Neural cell (in vitro differentiated cells): ENCODE data around the gene ZSCAN1. TPM values are rescaled to one million over a fixed set of nuclear protein-coding genes. Genes with fewer than 3 reads are reported as not detected.
A peak's percentile ranks its signal among the peaks of the same experiment; 100 is the strongest.

Experiments used
- H2AFZ ChIP-seq: fragments of 200-600, 300-800 bp; sonication (generic), shearing (Covaris generic); 2 replicates; pipeline ENCODE4 v1.6.0; 2014; ENCODE audit warnings: low read depth, mild to moderate bottlenecking, antibody characterized with exemption, low read length, moderate library complexity
- H3F3A ChIP-seq: fragments of 200-600 bp; shearing (Covaris generic); 2 replicates; pipeline ENCODE4 v1.6.1; 2016; ENCODE audit warnings: mild to moderate bottlenecking, moderate library complexity, mixed read lengths, antibody characterized with exemption, low read length; ENCODE audit not compliant: insufficient read depth, poor library complexity, severe bottlenecking
- H3K27ac ChIP-seq: fragments of 200-600, 300-800 bp; sonication (generic), shearing (Covaris generic); 2 replicates; pipeline ENCODE4 v1.5.1; 2014; ENCODE audit warnings: mild to moderate bottlenecking, low read length, moderate library complexity
- H3K27me3 ChIP-seq: fragments of 300-800, 200-600 bp; sonication (generic), shearing (Covaris generic); 2 replicates; pipeline ENCODE4 v1.6.0; 2014; ENCODE audit warnings: mild to moderate bottlenecking, low read depth, low read length, moderate library complexity; ENCODE audit not compliant: insufficient read depth
- H3K36me3 ChIP-seq: fragments of 300-800, 200-600 bp; sonication (generic), shearing (Covaris generic); 2 replicates; pipeline ENCODE4 v1.5.1; 2014; ENCODE audit warnings: mild to moderate bottlenecking, antibody characterized with exemption, low read length, moderate library complexity; ENCODE audit not compliant: insufficient read depth
- H3K4me2 ChIP-seq: fragments of 300-800, 200-600 bp; sonication (generic), shearing (Covaris generic); 2 replicates; pipeline ENCODE4 v1.6.0; 2014; ENCODE audit warnings: mild to moderate bottlenecking, low read length
- H3K4me3 ChIP-seq: fragments of 300-800, 200-600 bp; sonication (generic), shearing (Covaris generic); 2 replicates; pipeline ENCODE4 v1.5.1; 2014; ENCODE audit warnings: mild to moderate bottlenecking, low read length, moderate library complexity
- H3K79me2 ChIP-seq: fragments of 200-600 bp; shearing (Covaris generic); replicated peaks from 2 replicates; pipeline ENCODE4 v1.6.0; 2014; ENCODE audit warnings: mild to moderate bottlenecking, low read length, moderate library complexity; ENCODE audit not compliant: insufficient read depth
- H3K9ac ChIP-seq: fragments of 300-800, 200-600 bp; sonication (generic), shearing (Covaris generic); 2 replicates; pipeline ENCODE4 v1.6.1; 2016; ENCODE audit warnings: mild to moderate bottlenecking, low read length, mixed read lengths
- H3K9me2 ChIP-seq: fragments of 200-600 bp; shearing (Covaris generic); 2 replicates; pipeline ENCODE4 v1.6.1; 2016; ENCODE audit warnings: mild to moderate bottlenecking, low read length, mixed read lengths; ENCODE audit not compliant: insufficient read depth
- H3K9me3 ChIP-seq: fragments of 200-600, 300-800 bp; sonication (generic), shearing (Covaris generic); 2 replicates; pipeline ENCODE4 v1.6.1; 2016; ENCODE audit warnings: mild to moderate bottlenecking, mixed run types, low read length, moderate library complexity, mixed read lengths
- H4K20me1 ChIP-seq: fragments of 200-600 bp; shearing (Covaris generic); 2 replicates; pipeline ENCODE4 v1.6.1; 2016; ENCODE audit warnings: mild to moderate bottlenecking, mixed run types; ENCODE audit not compliant: insufficient read depth
- CTCF ChIP-seq: fragments of 450-650 bp; IDR thresholded peaks from 2 replicates; pipeline ENCODE4 v1.5.1; 2014; ENCODE audit warnings: antibody characterized with exemption, mild to moderate bottlenecking, moderate library complexity; ENCODE audit not compliant: poor library complexity, severe bottlenecking
- EP300 ChIP-seq: fragments of 450-650 bp; conservative IDR thresholded peaks from 2 replicates; pipeline ENCODE4 v1.6.1; 2014; ENCODE audit warnings: antibody characterized with exemption, mild to moderate bottlenecking, moderate library complexity; ENCODE audit not compliant: poor library complexity, severe bottlenecking
- EZH2 ChIP-seq: fragments of 200-600, 300-800 bp; shearing (Covaris generic), sonication (generic); IDR thresholded peaks from 2 replicates; pipeline ENCODE4 v1.6.1; 2014; ENCODE audit warnings: antibody characterized with exemption, low read length, borderline replicate concordance, mild to moderate bottlenecking; ENCODE audit not compliant: insufficient read depth, poor library complexity, severe bottlenecking
- MXI1 ChIP-seq: fragments of 450-650 bp; conservative IDR thresholded peaks from 2 replicates; pipeline ENCODE4 v1.6.1; 2014; ENCODE audit warnings: antibody characterized with exemption, mild to moderate bottlenecking; ENCODE audit not compliant: poor library complexity, severe bottlenecking
- POLR2AphosphoS5 ChIP-seq: IDR thresholded peaks from 2 replicates; pipeline ENCODE4 v1.6.1; 2012
- RAD21 ChIP-seq: fragments of 450-650 bp; conservative IDR thresholded peaks from 2 replicates; pipeline ENCODE4 v1.6.1; 2014; ENCODE audit warnings: antibody characterized with exemption, mild to moderate bottlenecking, moderate library complexity
- REST ChIP-seq: IDR thresholded peaks from 2 replicates; pipeline ENCODE4 v1.6.1; 2012; ENCODE audit warnings: borderline replicate concordance
- SMC3 ChIP-seq: fragments of 450-650 bp; conservative IDR thresholded peaks from 2 replicates; pipeline ENCODE4 v1.6.1; 2014; ENCODE audit warnings: antibody characterized with exemption, mild to moderate bottlenecking, moderate library complexity; ENCODE audit not compliant: poor library complexity
- TAF1 ChIP-seq: IDR thresholded peaks from 2 replicates; pipeline ENCODE4 v1.6.1; 2012; ENCODE audit warnings: low read depth
- polyA plus RNA-seq: library from polyadenylated mRNA; depleted of rRNA; stranded (reverse); fragments of >200 nt; gene quantifications from 2 replicates; pipeline ENCODE4 v1.2.3, GENCODE V29; 2014

The ZSCAN1 gene
- polyA plus RNA-seq, 1 donor from 2014 or later: 6.3 TPM

- Histone ChIP-seq H3K79me2 (no peaks in the 10 kb centered on the region), H3K9me2 (no peaks in the 10 kb centered on the region), H4K20me1 (no peaks in the 10 kb centered on the region), H2AFZ (peak within 1 kb of the TSS; percentile 73), H3K4me3 (peak within 1 kb of the TSS; percentile 74), H3K36me3 (peaks cover 7% of the 10 kb centered on the region), H3K27me3 (no peaks in the 10 kb centered on the region), H3K27ac (peak within 1 kb of the TSS; percentile 83), H3K9me3 (peaks cover 11% of the 10 kb centered on the region), H3K4me2 (peak within 1 kb of the TSS; percentile 24), H3K9ac (peak within 1 kb of the TSS; percentile 82), H3F3A (no peaks in the 10 kb centered on the region)
- TF ChIP-seq TAF1 (peak; percentile 61), RAD21 (peak; percentile 28), EP300 (peak; percentile 34), POLR2AphosphoS5 (peak; percentile 87), EZH2 (no peak), REST (peak; percentile 52), MXI1 (no peak), SMC3 (peak; percentile 50), CTCF (no peak)
These were observed 25.3 kb downstream of the ZSCAN1 start, which contains the start of gene ZNF135 for GRCh38 chr19:58059003-58059670. Gene ZNF135, plus strand, starts transcription at chr19:58059282. Its CDS starts 721 bp downstream, at chr19:58060003.

GRCh38 chr19:58059671-58060078, 25.9 kb downstream of the ZSCAN1 start:
- H2AFZ ChIP-seq: peak overlapping the region; percentile 73

More at GRCh38 chr19:58059671-58060078, 25.9 kb downstream of the ZSCAN1 start:
- TF ChIP-seq EZH2: no peak
- TF ChIP-seq EP300: no peak
- no peak for TF ChIP-seq REST
- TF ChIP-seq CTCF: no peak
- no peak for TF ChIP-seq POLR2AphosphoS5
- TF ChIP-seq MXI1: no peak
- TF ChIP-seq SMC3: no peak
- no peak for TF ChIP-seq TAF1
- no peak for TF ChIP-seq RAD21
- peaks cover 11% of the 10 kb centered on the region for H3K9me3 ChIP-seq
- H4K20me1 ChIP-seq: no peaks in the 10 kb centered on the region
- H3K36me3 ChIP-seq: peaks cover 7% of the 10 kb centered on the region
- H3F3A ChIP-seq: no peaks in the 10 kb centered on the region
- no peaks in the 10 kb centered on the region for H3K9me2 ChIP-seq
- H3K79me2 ChIP-seq: no peaks in the 10 kb centered on the region
- peak overlapping the region; percentile 82 for H3K9ac ChIP-seq
- peak overlapping the region; percentile 83 for H3K27ac ChIP-seq
- H3K4me2 ChIP-seq: no peak overlapping the region
- H3K4me3 ChIP-seq: peak overlapping the region; percentile 74
- H3K27me3 ChIP-seq: no peaks in the 10 kb centered on the region
